ENCODE results near the gene GPR148.
"Not testable (repeated sequence)": the region's sequence is repeated elsewhere in the genome, so short reads cannot be mapped to it uniquely, and the experiment has no call there.

The GPR148 gene

GRCh38 chr2:130728549-130729316 lies at the start of gene GPR148:
GPR148 (plus strand) TSS chr2:130729070; CDS start chr2:130729152, 82 bp downstream.
- Mint-ChIP-seq H3K9me3 (no peaks in the 10 kb centered on the region), H3K27me3 (peaks cover 4% of the 10 kb centered on the region), H3K4me3 (peak within 1 kb of the TSS; percentile 54), H3K4me1 (peaks cover 7% of the 10 kb centered on the region), H3K36me3 (no peaks in the 10 kb centered on the region), H3K27ac (peak within 1 kb of the TSS; percentile 17)
- DNase-seq (ENCODE audit: low spot score in 2 of 2) (no peak), ATAC-seq (ENCODE audit: low read depth) (no peak)

GRCh38 chr2:130692041-130692770 lies 36.7 kb upstream of the GPR148 start:
- not testable (repeated sequence) for H3K9me3 Mint-ChIP-seq; H3K4me1 Mint-ChIP-seq; H3K27me3 Mint-ChIP-seq; DNase-seq (ENCODE audit: low spot score in 2 of 2); H3K4me3 Mint-ChIP-seq; H3K27ac Mint-ChIP-seq; ATAC-seq (ENCODE audit: low read depth); H3K36me3 Mint-ChIP-seq

- not testable (repeated sequence) for H3K27me3 Mint-ChIP-seq; H3K4me1 Mint-ChIP-seq; DNase-seq (ENCODE audit: low spot score in 2 of 2); ATAC-seq (ENCODE audit: low read depth); H3K36me3 Mint-ChIP-seq; H3K27ac Mint-ChIP-seq; H3K4me3 Mint-ChIP-seq; H3K9me3 Mint-ChIP-seq
These were observed 35.4 kb upstream of the GPR148 start for GRCh38 chr2:130693474-130693873.

- H3K36me3 Mint-ChIP-seq; H3K27me3 Mint-ChIP-seq; H3K4me1 Mint-ChIP-seq; H3K4me3 Mint-ChIP-seq; H3K27ac Mint-ChIP-seq; H3K9me3 Mint-ChIP-seq; DNase-seq (ENCODE audit: low spot score in 2 of 2); ATAC-seq (ENCODE audit: low read depth): not testable (repeated sequence)
These were observed 25.6 kb upstream of the GPR148 start for GRCh38 chr2:130703250-130703649.

- H3K27me3 Mint-ChIP-seq, result not testable (repeated sequence)
These were observed 14.1 kb upstream of the GPR148 start for GRCh38 chr2:130714795-130715194.

GRCh38 chr2:130720036-130720435 lies 8.8 kb upstream of the GPR148 start:
- no peak overlapping the region for H3K4me3 Mint-ChIP-seq
- H3K27me3 Mint-ChIP-seq, result peaks cover 6% of the 10 kb centered on the region
- H3K36me3 Mint-ChIP-seq, result no peaks in the 10 kb centered on the region
- DNase-seq (ENCODE audit: low spot score in 2 of 2), result no peak
- H3K9me3 Mint-ChIP-seq, result peaks cover 3% of the 10 kb centered on the region
- no peak overlapping the region for H3K27ac Mint-ChIP-seq
- no peaks in the 10 kb centered on the region for H3K4me1 Mint-ChIP-seq
- no peak for ATAC-seq (ENCODE audit: low read depth)

More at GRCh38 chr2:130714795-130715194, 14.1 kb upstream of the GPR148 start:
- H3K9me3 Mint-ChIP-seq; ATAC-seq (ENCODE audit: low read depth); DNase-seq (ENCODE audit: low spot score in 2 of 2); H3K4me3 Mint-ChIP-seq; H3K4me1 Mint-ChIP-seq; H3K27ac Mint-ChIP-seq; H3K36me3 Mint-ChIP-seq: not testable (repeated sequence)

- Mint-ChIP-seq H3K4me3 (no peak overlapping the region), H3K27ac (no peak overlapping the region), H3K27me3 (peaks cover 6% of the 10 kb centered on the region), H3K36me3 (no peaks in the 10 kb centered on the region), H3K4me1 (no peaks in the 10 kb centered on the region), H3K9me3 (peaks cover 3% of the 10 kb centered on the region)
- ATAC-seq (ENCODE audit: low read depth) (no peak), DNase-seq (ENCODE audit: low spot score in 2 of 2) (no peak)
These were observed 8.3 kb upstream of the GPR148 start for GRCh38 chr2:130720528-130720927.

- no peaks in the 10 kb centered on the region for H3K36me3 Mint-ChIP-seq
- peaks cover 5% of the 10 kb centered on the region for H3K4me1 Mint-ChIP-seq
- peaks cover 3% of the 10 kb centered on the region for H3K9me3 Mint-ChIP-seq
- no peak overlapping the region for H3K27ac Mint-ChIP-seq
- ATAC-seq (ENCODE audit: low read depth) (no peak), DNase-seq (ENCODE audit: low spot score in 2 of 2) (no peak)
- H3K27me3 Mint-ChIP-seq, result peaks cover 8% of the 10 kb centered on the region
- H3K4me3 Mint-ChIP-seq, result no peak overlapping the region
These were observed 4.4 kb upstream of the GPR148 start for GRCh38 chr2:130724455-130724854.

GRCh38 chr2:130726614-130727180 lies 2.2 kb upstream of the GPR148 start:
- Mint-ChIP-seq H3K4me1 (peaks cover 7% of the 10 kb centered on the region), H3K27me3 (peaks cover 6% of the 10 kb centered on the region), H3K9me3 (peaks cover 3% of the 10 kb centered on the region), H3K36me3 (no peaks in the 10 kb centered on the region), H3K4me3 (peak overlapping the region; percentile 82), H3K27ac (peak overlapping the region; percentile 58)
- no peak for ATAC-seq (ENCODE audit: low read depth)
- DNase-seq (ENCODE audit: low spot score in 2 of 2), result no peak

- no peaks in the 10 kb centered on the region for H3K36me3 Mint-ChIP-seq
- peaks cover 1% of the 10 kb centered on the region for H3K9me3 Mint-ChIP-seq
- ATAC-seq (ENCODE audit: low read depth) (peak; percentile 93), DNase-seq (ENCODE audit: low spot score in 2 of 2) (peak; percentile 80 to 86)
- peak overlapping the region; percentile 58 for H3K27ac Mint-ChIP-seq
- peaks cover 7% of the 10 kb centered on the region for H3K4me1 Mint-ChIP-seq
- peaks cover 5% of the 10 kb centered on the region for H3K27me3 Mint-ChIP-seq
- H3K4me3 Mint-ChIP-seq, result peak overlapping the region; percentile 82
These were observed 1.5 kb upstream of the GPR148 start for GRCh38 chr2:130727286-130727924.

- Mint-ChIP-seq H3K9me3 (no peaks in the 10 kb centered on the region), H3K27ac (peak overlapping the region; percentile 17), H3K36me3 (no peaks in the 10 kb centered on the region), H3K27me3 (peaks cover 4% of the 10 kb centered on the region), H3K4me1 (peaks cover 7% of the 10 kb centered on the region), H3K4me3 (peak overlapping the region; percentile 54)
- ATAC-seq (ENCODE audit: low read depth) (peak; percentile 30), DNase-seq (ENCODE audit: low spot score in 2 of 2) (peak in 1 of 2 donors; percentile 20)
These were observed 839 bp upstream of the GPR148 start for GRCh38 chr2:130728007-130728454.

GRCh38 chr2:130729322-130730299 lies 741 bp downstream of the GPR148 start:
- peaks cover 7% of the 10 kb centered on the region for H3K4me1 Mint-ChIP-seq
- no peak for ATAC-seq (ENCODE audit: low read depth)
- H3K4me3 Mint-ChIP-seq, result no peak overlapping the region
- H3K36me3 Mint-ChIP-seq, result no peaks in the 10 kb centered on the region
- H3K27me3 Mint-ChIP-seq, result peaks cover 4% of the 10 kb centered on the region
- H3K9me3 Mint-ChIP-seq, result peaks cover 3% of the 10 kb centered on the region
- DNase-seq (ENCODE audit: low spot score in 2 of 2), result no peak
- H3K27ac Mint-ChIP-seq, result no peak overlapping the region

GRCh38 chr2:130732257-130732656 lies 3.4 kb downstream of the GPR148 start:
- H3K4me3 Mint-ChIP-seq; DNase-seq (ENCODE audit: low spot score in 2 of 2); H3K36me3 Mint-ChIP-seq: not testable (repeated sequence)

More at GRCh38 chr2:130732257-130732656, 3.4 kb downstream of the GPR148 start:
- not testable (repeated sequence) for H3K27ac Mint-ChIP-seq; ATAC-seq (ENCODE audit: low read depth); H3K4me1 Mint-ChIP-seq; H3K27me3 Mint-ChIP-seq
- H3K9me3 Mint-ChIP-seq, result peaks cover 12% of the 10 kb centered on the region
